ENCODE data around the gene LY86. TPM values are rescaled to one million over a fixed set of nuclear protein-coding genes. Genes with fewer than 3 reads are reported as not detected.

The LY86 gene
- total and polyA plus RNA-seq, 4 donors = 5.2 to 12.4 (median 9.6) TPM

GRCh38 chr6:6661191-6661590 is 72.7 kb downstream of the LY86 start:
- no peaks in the 10 kb centered on the region for H3K9me3 ChIP-seq (ENCODE audit: control insufficient read depth in 4 of 4, insufficient read depth in 3 of 4, low read length in 3 of 4)
- no peak for TF ChIP-seq CTCF (IDR thresholded peaks at IDR 0.05; ENCODE audit: control extremely low read depth, extremely low read depth)
- DNase-seq = no peak
- ATAC-seq (ENCODE audit: insufficient read depth, low FRiP score) = no peak
- H3K4me1 ChIP-seq (ENCODE audit: control insufficient read depth in 5 of 5, insufficient read depth in 5 of 5, low read length in 5 of 5) = peaks cover 0 to 12% (median 11%) of the 10 kb centered on the region in 5 donors
- H3K36me3 ChIP-seq (ENCODE audit: control insufficient read depth in 4 of 4, insufficient read depth in 4 of 4, low read length in 4 of 4) = no peaks in the 10 kb centered on the region
- H3K27me3 ChIP-seq (ENCODE audit: control insufficient read depth in 3 of 3, insufficient read depth in 3 of 3, low read length in 2 of 3) = peaks cover 0 to 4% (median 0%) of the 10 kb centered on the region in 3 donors
- H3K9ac ChIP-seq (ENCODE audit: insufficient read depth in 1 of 2, low read length in 2 of 2) = no peak overlapping the region
- peak overlapping the region in 1 of 2 donors; percentile 42 for H3K27ac ChIP-seq (ENCODE audit: low read depth in 1 of 2, low read length in 1 of 2)
- H3K4me3 ChIP-seq = no peak overlapping the region
- 90 to 91% methylated on average over 9 of the region's 9 CpGs for WGBS, 2 donors

- ATAC-seq (ENCODE audit: insufficient read depth, low FRiP score) (no peak), DNase-seq (peak; percentile 71 to 88 (median 85))
- no peak overlapping the region for H3K4me3 ChIP-seq
- no peaks in the 10 kb centered on the region for H3K9me3 ChIP-seq (ENCODE audit: control insufficient read depth in 4 of 4, insufficient read depth in 3 of 4, low read length in 3 of 4)
- H3K4me1 ChIP-seq (ENCODE audit: control insufficient read depth in 5 of 5, insufficient read depth in 5 of 5, low read length in 5 of 5) = peaks cover 0 to 12% (median 11%) of the 10 kb centered on the region in 5 donors
- H3K27ac ChIP-seq (ENCODE audit: low read depth in 1 of 2, low read length in 1 of 2) = peak overlapping the region in 1 of 2 donors; percentile 70
- 13 to 20% methylated on average over 3 of the region's 3 CpGs for WGBS, 2 donors
- no peak for TF ChIP-seq CTCF (IDR thresholded peaks at IDR 0.05; ENCODE audit: control extremely low read depth, extremely low read depth)
- no peaks in the 10 kb centered on the region for H3K36me3 ChIP-seq (ENCODE audit: control insufficient read depth in 4 of 4, insufficient read depth in 4 of 4, low read length in 4 of 4)
- peaks cover 0 to 4% (median 0%) of the 10 kb centered on the region in 3 donors for H3K27me3 ChIP-seq (ENCODE audit: control insufficient read depth in 3 of 3, insufficient read depth in 3 of 3, low read length in 2 of 3)
- H3K9ac ChIP-seq (ENCODE audit: insufficient read depth in 1 of 2, low read length in 2 of 2) = no peak overlapping the region
Observed at GRCh38 chr6:6661684-6662083, 73.2 kb downstream of the LY86 start.

- peaks cover 0 to 12% (median 9%) of the 10 kb centered on the region in 5 donors for H3K4me1 ChIP-seq (ENCODE audit: control insufficient read depth in 5 of 5, insufficient read depth in 5 of 5, low read length in 5 of 5)
- WGBS, 2 donors = 89 to 95% methylated on average over 10 of the region's 10 CpGs
- no peak for ATAC-seq (ENCODE audit: insufficient read depth, low FRiP score)
Observed at GRCh38 chr6:6663421-6664135, 75.1 kb downstream of the LY86 start.

More at GRCh38 chr6:6663421-6664135, 75.1 kb downstream of the LY86 start:
- Histone ChIP-seq H3K36me3 (ENCODE audit: control insufficient read depth in 4 of 4, insufficient read depth in 4 of 4, low read length in 4 of 4) (no peaks in the 10 kb centered on the region), H3K27ac (ENCODE audit: low read depth in 1 of 2, low read length in 1 of 2) (no peak overlapping the region), H3K27me3 (ENCODE audit: control insufficient read depth in 3 of 3, insufficient read depth in 3 of 3, low read length in 2 of 3) (peaks cover 0 to 4% (median 0%) of the 10 kb centered on the region in 3 donors), H3K9ac (ENCODE audit: insufficient read depth in 1 of 2, low read length in 2 of 2) (no peak overlapping the region), H3K9me3 (ENCODE audit: control insufficient read depth in 4 of 4, insufficient read depth in 3 of 4, low read length in 3 of 4) (no peaks in the 10 kb centered on the region), H3K4me3 (no peak overlapping the region)
- no peak for DNase-seq
- no peak for TF ChIP-seq CTCF (IDR thresholded peaks at IDR 0.05; ENCODE audit: control extremely low read depth, extremely low read depth)

Measured in lung (tissue), 12 donors.